ENCODE measurements around the gene DGKI. TPM values are rescaled to one million over a fixed set of nuclear protein-coding genes. Genes with fewer than 3 reads are reported as not detected.

DGKI gene
- total and polyA plus RNA-seq, 2 experiments from 2014 or later = 0.16 to 1.0 TPM

DNA sequence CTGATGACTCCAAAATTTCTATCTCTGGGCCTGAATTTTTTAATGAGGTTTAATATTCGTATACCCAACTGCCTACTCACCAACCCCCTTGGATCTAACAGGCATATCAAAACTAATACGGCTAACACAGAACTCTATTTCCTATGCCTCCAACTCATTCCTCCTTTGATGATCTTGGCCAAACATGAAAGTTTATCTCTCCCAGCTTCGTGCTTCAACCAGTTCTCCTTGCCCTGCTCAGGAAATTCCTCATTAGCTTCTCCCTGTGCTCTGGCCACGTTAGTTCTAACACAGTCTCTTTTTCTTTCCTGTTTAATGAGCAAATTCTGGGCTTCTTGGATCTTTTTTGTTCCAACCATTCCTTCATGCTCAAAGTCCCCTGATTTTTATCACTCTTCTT, 364.3 kb downstream of the DGKI start:
- H3K27ac Mint-ChIP-seq = no peak overlapping the region
- no peak overlapping the region for H3K4me3 ChIP-seq
- no peaks in the 10 kb centered on the region for H3K9me3 Mint-ChIP-seq
- ATAC-seq (no peak), DNase-seq (ENCODE audit: low spot score) (no peak)
- no peaks in the 10 kb centered on the region for H3K4me1 ChIP-seq (ENCODE audit: insufficient read depth)
- no peak overlapping the region for H3K4me3 Mint-ChIP-seq
- H3K9me2 ChIP-seq (ENCODE audit: insufficient read depth) = no peaks in the 10 kb centered on the region
- no peak overlapping the region for H2AFZ ChIP-seq
- no peaks in the 10 kb centered on the region for H3K79me2 ChIP-seq (replicated peaks; ENCODE audit: insufficient read depth)
- H3K4me1 Mint-ChIP-seq = no peaks in the 10 kb centered on the region
- H4K20me1 ChIP-seq (replicated peaks; ENCODE audit: insufficient read depth) = no peaks in the 10 kb centered on the region
- H3K4me2 ChIP-seq = no peak overlapping the region
- H3K36me3 Mint-ChIP-seq (ENCODE audit: low read depth) = no peaks in the 10 kb centered on the region
- no peaks in the 10 kb centered on the region; the same call in 1 of the 2 replicates for H3K36me3 ChIP-seq (ENCODE audit: insufficient read depth)
- TF ChIP-seq CREB1 (CRISPR knock-in tag; IDR thresholded peaks at IDR 0.05; ENCODE audit: low read depth) = no peak
- TF ChIP-seq, protein P1, sequence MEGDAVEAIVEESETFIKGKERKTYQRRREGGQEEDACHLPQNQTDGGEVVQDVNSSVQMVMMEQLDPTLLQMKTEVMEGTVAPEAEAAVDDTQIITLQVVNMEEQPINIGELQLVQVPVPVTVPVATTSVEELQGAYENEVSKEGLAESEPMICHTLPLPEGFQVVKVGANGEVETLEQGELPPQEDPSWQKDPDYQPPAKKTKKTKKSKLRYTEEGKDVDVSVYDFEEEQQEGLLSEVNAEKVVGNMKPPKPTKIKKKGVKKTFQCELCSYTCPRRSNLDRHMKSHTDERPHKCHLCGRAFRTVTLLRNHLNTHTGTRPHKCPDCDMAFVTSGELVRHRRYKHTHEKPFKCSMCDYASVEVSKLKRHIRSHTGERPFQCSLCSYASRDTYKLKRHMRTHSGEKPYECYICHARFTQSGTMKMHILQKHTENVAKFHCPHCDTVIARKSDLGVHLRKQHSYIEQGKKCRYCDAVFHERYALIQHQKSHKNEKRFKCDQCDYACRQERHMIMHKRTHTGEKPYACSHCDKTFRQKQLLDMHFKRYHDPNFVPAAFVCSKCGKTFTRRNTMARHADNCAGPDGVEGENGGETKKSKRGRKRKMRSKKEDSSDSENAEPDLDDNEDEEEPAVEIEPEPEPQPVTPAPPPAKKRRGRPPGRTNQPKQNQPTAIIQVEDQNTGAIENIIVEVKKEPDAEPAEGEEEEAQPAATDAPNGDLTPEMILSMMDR (conservative IDR thresholded peaks at IDR 0.05; ENCODE audit: low read depth in 2 of 2) = no peak
- TF ChIP-seq EZH2phosphoT487 (IDR thresholded peaks at IDR 0.05; ENCODE audit: unreplicated experiment) = no peak
- TF ChIP-seq NANOG (IDR thresholded peaks at IDR 0.05; ENCODE audit: borderline replicate concordance) = no peak
- TF ChIP-seq EZH2 (IDR thresholded peaks at IDR 0.05; ENCODE audit: low read depth, unreplicated experiment) = no peak
- TF ChIP-seq, protein P2, sequence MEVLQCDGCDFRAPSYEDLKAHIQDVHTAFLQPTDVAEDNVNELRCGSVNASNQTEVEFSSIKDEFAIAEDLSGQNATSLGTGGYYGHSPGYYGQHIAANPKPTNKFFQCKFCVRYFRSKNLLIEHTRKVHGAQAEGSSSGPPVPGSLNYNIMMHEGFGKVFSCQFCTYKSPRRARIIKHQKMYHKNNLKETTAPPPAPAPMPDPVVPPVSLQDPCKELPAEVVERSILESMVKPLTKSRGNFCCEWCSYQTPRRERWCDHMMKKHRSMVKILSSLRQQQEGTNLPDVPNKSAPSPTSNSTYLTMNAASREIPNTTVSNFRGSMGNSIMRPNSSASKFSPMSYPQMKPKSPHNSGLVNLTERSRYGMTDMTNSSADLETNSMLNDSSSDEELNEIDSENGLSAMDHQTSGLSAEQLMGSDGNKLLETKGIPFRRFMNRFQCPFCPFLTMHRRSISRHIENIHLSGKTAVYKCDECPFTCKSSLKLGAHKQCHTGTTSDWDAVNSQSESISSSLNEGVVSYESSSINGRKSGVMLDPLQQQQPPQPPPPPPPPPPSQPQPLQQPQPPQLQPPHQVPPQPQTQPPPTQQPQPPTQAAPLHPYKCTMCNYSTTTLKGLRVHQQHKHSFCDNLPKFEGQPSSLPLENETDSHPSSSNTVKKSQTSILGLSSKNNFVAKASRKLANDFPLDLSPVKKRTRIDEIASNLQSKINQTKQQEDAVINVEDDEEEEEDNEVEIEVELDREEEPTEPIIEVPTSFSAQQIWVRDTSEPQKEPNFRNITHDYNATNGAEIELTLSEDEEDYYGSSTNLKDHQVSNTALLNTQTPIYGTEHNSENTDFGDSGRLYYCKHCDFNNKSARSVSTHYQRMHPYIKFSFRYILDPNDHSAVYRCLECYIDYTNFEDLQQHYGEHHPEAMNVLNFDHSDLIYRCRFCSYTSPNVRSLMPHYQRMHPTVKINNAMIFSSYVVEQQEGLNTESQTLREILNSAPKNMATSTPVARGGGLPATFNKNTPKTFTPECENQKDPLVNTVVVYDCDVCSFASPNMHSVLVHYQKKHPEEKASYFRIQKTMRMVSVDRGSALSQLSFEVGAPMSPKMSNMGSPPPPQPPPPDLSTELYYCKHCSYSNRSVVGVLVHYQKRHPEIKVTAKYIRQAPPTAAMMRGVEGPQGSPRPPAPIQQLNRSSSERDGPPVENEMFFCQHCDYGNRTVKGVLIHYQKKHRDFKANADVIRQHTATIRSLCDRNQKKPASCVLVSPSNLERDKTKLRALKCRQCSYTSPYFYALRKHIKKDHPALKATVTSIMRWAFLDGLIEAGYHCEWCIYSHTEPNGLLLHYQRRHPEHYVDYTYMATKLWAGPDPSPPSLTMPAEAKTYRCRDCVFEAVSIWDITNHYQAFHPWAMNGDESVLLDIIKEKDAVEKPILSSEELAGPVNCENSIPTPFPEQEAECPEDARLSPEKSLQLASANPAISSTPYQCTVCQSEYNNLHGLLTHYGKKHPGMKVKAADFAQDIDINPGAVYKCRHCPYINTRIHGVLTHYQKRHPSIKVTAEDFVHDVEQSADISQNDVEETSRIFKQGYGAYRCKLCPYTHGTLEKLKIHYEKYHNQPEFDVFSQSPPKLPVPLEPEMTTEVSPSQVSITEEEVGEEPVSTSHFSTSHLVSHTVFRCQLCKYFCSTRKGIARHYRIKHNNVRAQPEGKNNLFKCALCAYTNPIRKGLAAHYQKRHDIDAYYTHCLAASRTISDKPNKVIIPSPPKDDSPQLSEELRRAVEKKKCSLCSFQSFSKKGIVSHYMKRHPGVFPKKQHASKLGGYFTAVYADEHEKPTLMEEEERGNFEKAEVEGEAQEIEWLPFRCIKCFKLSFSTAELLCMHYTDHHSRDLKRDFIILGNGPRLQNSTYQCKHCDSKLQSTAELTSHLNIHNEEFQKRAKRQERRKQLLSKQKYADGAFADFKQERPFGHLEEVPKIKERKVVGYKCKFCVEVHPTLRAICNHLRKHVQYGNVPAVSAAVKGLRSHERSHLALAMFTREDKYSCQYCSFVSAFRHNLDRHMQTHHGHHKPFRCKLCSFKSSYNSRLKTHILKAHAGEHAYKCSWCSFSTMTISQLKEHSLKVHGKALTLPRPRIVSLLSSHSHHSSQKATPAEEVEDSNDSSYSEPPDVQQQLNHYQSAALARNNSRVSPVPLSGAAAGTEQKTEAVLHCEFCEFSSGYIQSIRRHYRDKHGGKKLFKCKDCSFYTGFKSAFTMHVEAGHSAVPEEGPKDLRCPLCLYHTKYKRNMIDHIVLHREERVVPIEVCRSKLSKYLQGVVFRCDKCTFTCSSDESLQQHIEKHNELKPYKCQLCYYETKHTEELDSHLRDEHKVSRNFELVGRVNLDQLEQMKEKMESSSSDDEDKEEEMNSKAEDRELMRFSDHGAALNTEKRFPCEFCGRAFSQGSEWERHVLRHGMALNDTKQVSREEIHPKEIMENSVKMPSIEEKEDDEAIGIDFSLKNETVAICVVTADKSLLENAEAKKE (CRISPR knock-in tag; IDR thresholded peaks at IDR 0.05) = no peak
- TF ChIP-seq JUNB (IDR thresholded peaks at IDR 0.05; ENCODE audit: unreplicated experiment) = no peak
- TF ChIP-seq STAT1 (IDR thresholded peaks at IDR 0.05; ENCODE audit: unreplicated experiment) = no peak
- TF ChIP-seq ZNF331 (CRISPR knock-in tag; IDR thresholded peaks at IDR 0.05; ENCODE audit: low read depth) = no peak
- no peak for TF ChIP-seq ZNF114 (CRISPR knock-in tag; IDR thresholded peaks at IDR 0.05)
- TF ChIP-seq, protein P3, sequence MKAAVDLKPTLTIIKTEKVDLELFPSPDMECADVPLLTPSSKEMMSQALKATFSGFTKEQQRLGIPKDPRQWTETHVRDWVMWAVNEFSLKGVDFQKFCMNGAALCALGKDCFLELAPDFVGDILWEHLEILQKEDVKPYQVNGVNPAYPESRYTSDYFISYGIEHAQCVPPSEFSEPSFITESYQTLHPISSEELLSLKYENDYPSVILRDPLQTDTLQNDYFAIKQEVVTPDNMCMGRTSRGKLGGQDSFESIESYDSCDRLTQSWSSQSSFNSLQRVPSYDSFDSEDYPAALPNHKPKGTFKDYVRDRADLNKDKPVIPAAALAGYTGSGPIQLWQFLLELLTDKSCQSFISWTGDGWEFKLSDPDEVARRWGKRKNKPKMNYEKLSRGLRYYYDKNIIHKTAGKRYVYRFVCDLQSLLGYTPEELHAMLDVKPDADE (IDR thresholded peaks at IDR 0.05) = no peak
- TF ChIP-seq, protein P4, sequence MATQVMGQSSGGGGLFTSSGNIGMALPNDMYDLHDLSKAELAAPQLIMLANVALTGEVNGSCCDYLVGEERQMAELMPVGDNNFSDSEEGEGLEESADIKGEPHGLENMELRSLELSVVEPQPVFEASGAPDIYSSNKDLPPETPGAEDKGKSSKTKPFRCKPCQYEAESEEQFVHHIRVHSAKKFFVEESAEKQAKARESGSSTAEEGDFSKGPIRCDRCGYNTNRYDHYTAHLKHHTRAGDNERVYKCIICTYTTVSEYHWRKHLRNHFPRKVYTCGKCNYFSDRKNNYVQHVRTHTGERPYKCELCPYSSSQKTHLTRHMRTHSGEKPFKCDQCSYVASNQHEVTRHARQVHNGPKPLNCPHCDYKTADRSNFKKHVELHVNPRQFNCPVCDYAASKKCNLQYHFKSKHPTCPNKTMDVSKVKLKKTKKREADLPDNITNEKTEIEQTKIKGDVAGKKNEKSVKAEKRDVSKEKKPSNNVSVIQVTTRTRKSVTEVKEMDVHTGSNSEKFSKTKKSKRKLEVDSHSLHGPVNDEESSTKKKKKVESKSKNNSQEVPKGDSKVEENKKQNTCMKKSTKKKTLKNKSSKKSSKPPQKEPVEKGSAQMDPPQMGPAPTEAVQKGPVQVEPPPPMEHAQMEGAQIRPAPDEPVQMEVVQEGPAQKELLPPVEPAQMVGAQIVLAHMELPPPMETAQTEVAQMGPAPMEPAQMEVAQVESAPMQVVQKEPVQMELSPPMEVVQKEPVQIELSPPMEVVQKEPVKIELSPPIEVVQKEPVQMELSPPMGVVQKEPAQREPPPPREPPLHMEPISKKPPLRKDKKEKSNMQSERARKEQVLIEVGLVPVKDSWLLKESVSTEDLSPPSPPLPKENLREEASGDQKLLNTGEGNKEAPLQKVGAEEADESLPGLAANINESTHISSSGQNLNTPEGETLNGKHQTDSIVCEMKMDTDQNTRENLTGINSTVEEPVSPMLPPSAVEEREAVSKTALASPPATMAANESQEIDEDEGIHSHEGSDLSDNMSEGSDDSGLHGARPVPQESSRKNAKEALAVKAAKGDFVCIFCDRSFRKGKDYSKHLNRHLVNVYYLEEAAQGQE (IDR thresholded peaks at IDR 0.05; ENCODE audit: unreplicated experiment) = no peak
- no peak for TF ChIP-seq POLR2AphosphoS5 (IDR thresholded peaks at IDR 0.05; ENCODE audit: low read depth)
- H3K27me3 ChIP-seq (ENCODE audit: insufficient read depth) = no peaks in the 10 kb centered on the region
- H3F3A ChIP-seq (replicated peaks; ENCODE audit: low read depth) = no peaks in the 10 kb centered on the region
- H3K27me3 Mint-ChIP-seq (ENCODE audit: insufficient read depth, low read depth, poor library complexity) = no peaks in the 10 kb centered on the region
- no peak overlapping the region for H3K27ac ChIP-seq (ENCODE audit: low read depth)

Measured in GM23338 (cell line).